ENCODE results near the gene DCST2.

Gene DCST2

DNA sequence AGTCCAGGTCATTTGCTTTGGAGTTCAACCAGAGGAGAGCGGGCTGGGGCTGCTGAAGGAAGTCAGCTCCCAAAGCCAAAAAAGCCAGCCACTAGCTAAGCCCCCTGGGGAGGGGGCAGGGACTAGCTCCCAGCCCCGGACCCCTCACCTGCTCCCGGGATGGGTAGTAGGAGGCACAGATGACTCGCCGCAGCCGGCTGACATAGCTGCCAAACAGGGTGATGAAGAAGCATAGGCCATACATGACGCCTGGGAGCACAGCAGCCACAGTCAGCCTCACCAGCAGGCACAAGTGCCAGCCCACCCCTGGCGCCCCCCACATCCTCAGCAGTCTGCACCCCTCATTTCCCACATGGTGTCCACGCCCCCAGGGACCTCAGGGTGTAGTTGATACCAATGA lies 7.4 kb downstream of the DCST2 start:
- no peak for DNase-seq (ENCODE audit: low spot score)

DNA sequence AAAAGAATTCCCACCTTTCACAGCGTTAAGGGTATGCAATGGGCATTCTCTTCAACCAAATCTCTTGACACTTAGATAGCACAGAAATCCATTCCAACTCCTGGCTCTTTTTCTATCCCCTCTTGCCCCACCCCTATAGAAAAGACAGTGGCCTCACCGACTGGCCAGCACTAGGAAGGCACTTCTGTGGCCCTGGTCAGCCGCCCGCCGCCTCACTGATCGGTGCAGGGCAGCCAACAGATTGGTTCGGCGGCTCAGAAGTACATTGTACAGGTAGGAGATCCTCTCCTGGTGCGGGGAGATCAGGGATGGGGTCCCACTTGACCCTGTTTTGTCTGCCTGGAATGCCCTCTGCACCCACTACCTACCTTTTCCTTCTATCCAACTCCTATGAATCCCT lies 9.3 kb downstream of the DCST2 start:
- DNase-seq (ENCODE audit: low spot score), result no peak

GRCh38 chr1:155023627-155024026 lies 10.0 kb downstream of the DCST2 start:
- no peak for DNase-seq (ENCODE audit: low spot score)

DNA sequence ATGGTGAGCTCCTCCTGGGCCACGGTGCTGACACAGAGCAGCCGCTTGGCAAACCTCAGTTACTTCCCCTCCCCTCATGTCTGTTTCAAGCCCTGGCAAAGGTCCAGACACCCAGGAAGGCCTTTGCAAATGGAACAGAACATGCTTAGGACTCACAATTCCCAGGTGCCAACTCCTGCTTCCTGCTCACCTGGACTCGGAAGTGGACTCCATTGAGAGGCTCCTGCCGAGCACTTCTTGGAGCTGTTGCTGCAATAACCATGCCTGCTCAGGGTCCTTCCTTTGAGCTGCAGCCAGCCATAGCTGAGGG lies 10.7 kb downstream of the DCST2 start:
- DNase-seq (ENCODE audit: low spot score), result no peak

- DNase-seq (ENCODE audit: low spot score), result no peak
These were observed 11.2 kb downstream of the DCST2 start for GRCh38 chr1:155022136-155022926.

DNA sequence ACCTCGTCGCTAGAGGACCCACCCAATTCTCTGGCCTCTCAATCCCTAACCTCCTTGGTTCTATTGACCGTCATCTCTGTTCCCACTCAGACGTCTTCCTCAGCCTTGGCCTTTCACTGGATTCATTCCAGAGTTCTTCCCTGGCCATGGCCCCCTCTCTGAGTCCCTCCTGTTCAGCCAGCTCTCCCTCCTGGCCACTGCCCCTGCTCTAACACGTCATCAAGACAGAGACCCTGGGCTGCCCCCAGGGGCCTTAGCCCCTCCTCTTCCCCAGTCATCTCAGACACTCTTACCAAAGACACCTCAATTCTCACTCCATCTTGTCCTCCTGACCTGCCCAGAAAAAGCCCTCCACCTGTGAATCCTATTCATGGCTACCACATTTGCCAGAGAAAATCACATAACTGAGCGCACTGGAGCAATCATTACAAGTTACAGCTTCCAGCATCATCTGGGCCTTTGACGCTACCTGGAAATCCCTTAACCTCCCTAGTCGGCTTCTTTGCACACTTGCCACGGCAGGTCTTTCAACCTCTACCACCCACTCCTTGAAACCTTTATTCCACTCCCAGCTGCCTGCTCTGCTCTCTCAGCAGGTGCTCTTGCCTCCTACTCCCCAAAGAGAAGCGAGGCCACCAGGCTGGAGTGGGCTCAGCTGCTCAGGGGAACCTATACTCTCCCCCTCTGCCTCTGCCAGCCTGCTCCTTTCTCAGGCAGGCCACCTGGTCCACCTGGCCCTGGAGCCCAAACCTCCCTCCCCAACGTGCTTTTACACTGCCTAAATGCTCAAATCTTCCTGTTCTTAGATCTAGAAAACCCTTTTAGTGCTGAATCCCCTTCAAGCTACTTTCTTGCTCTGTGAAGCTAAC lies 14.0 kb downstream of the DCST2 start:
- no peak for DNase-seq (ENCODE audit: low spot score)

- DNase-seq (ENCODE audit: low spot score), result no peak
These were observed 14.8 kb downstream of the DCST2 start for GRCh38 chr1:155018617-155019348.

DNA sequence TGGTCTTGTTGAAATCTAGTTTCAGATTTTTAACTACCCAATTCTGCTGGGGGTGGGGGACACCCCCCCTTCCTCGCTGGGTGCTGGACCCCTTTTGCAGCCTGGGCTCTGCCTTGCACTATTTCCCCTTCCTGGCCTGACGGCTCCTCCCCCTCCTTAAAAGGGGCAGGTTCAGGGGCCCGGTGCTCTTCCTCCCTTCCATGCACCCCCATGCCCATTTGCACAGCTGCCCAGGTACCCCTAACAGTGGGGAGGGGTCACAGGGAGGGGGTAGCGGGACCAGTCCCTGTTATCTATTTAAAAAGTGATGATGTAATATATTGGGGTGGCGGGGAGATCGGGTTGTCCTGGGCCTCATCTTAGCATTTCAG lies 15.7 kb downstream of the DCST2 start:
- DNase-seq (ENCODE audit: low spot score), result no peak

GRCh38 chr1:155017041-155017945 lies 16.3 kb downstream of the DCST2 start:
- DNase-seq (ENCODE audit: low spot score), result peak; percentile 91

GRCh38 chr1:155016231-155016831 lies 17.2 kb downstream of the DCST2 start:
- DNase-seq (ENCODE audit: low spot score), result peak; percentile 60

GRCh38 chr1:155015527-155016230 lies 17.9 kb downstream of the DCST2 start:
- no peak for DNase-seq (ENCODE audit: low spot score)

GRCh38 chr1:155014709-155015508 lies 18.7 kb downstream of the DCST2 start:
- no peak for DNase-seq (ENCODE audit: low spot score)

DNA sequence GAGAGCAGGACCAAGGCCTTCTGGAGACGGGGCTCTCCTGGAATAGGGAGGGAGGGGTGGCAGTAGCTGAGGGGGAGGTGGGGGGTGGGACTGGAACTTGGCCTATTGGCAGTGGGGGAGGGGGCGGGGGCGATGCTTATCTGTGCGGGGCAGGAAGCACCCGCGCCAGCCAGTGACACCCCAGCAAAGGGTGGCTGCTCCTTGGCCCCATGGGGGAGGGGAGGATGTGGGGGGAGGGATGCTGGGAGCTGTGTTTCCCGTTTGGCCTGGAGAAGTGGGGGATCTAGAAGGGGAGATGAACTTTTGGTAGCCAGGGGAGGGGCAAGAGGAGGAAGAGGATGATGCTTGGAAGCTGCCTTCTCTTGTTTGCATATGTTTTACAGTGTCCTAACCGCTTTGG lies 19.9 kb downstream of the DCST2 start:
- no peak for DNase-seq (ENCODE audit: low spot score)

GRCh38 chr1:155012776-155013602 lies 20.6 kb downstream of the DCST2 start:
- DNase-seq (ENCODE audit: low spot score), result no peak

DNA sequence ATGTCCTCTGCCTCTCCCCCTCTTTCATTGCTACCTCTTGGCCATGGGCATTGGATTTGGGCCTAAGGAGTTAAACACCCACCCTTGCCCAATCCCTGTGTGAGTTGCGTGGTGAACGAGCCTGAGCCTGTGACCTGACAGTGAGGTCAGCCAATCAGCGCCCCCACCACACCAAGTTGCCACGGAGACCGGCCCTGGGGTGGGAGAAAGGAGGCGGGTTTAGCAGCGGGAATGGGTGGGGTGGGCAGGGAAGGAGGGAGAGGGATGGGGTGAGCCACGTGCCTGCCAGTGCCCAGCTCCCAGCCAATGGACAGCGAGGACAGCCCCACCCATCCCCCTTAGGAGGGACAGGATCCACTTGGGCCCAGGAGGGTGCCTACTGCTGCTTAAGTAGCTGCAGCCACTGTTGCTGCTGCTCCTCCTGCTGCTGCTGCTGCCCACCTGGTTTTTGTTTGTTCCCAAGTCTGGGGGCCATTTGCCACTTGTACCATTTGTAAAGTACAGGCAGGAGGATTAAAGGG lies 21.5 kb downstream of the DCST2 start:
- DNase-seq (ENCODE audit: low spot score), result no peak

DNA sequence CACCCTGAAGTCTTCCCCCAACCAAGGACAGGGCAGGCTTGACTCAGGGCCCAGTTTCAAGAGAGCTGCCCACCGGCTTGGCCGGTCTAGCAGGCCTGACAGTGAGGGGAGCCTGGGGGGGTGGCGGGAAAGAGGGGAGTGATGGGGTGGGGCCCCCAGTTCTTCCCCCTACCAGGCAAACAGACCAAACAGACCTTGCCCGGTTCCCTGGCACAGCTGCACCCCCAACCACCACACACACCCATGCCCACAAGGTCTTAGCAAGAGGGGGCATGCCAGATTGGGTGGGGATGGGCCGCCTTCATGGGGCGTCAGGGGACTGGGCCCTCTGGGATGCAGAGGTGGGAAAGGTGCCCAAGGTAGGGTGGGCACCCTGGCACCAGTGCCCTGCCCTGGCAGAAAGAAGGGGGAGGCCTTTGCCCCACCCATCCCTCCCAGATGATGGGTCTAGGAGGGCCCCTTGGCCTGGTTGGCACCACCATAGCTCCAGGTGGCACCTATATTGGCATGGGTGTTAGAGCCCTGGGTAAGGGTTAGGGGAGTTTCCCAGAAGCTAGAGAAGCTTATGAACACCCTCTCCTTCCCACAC lies 22.1 kb downstream of the DCST2 start:
- peak; percentile 55 for DNase-seq (ENCODE audit: low spot score)

- DNase-seq (ENCODE audit: low spot score), result no peak
These were observed 22.6 kb downstream of the DCST2 start for GRCh38 chr1:155011004-155011416.

GRCh38 chr1:155010211-155010918 lies 23.2 kb downstream of the DCST2 start:
- DNase-seq (ENCODE audit: low spot score), result no peak
